ENCODE data around the gene AHCYL2. TPM values are rescaled to one million over a fixed set of nuclear protein-coding genes. Genes with fewer than 3 reads are reported as not detected.

The AHCYL2 gene
- polyA plus RNA-seq, 3 donors, result 10.7 to 14.6 (median 12.1) TPM

DNA sequence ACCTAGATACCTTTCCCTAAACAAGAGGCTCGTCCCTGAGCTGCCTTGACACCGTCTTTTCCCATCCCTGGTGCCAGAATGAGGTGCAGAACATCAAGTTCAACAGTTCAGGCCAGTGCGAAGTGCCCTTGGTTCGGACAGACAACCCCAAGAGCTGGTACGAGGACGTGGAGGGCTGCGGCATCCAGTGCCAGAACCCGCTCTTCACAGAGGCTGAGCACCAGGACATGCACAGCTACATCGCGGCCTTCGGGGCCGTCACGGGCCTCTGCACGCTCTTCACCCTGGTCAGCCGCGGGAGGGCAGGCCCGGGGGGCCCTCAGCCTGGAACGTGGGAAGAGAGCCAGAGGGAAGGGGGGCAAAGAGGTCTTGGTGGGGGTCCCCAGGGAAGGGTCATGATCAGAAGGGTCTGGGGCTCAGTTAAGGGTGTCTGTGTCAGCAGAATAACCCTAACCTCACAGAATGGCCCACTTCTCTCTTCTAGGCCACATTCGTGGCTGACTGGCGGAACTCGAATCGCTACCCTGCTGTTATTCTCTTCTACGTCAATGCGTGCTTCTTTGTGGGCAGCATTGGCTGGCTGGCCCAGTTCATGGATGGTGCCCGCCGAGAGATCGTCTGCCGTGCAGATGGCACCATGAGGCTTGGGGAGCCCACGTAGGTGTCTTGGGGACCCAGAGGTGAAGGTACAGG, 19.6 kb upstream of the AHCYL2 start:
- Histone ChIP-seq H3K36me3 (replicated peaks in 1 of 2; ENCODE audit: control insufficient read depth in 1 of 2, insufficient read depth in 2 of 2, low read length in 2 of 2) (no peaks in the 10 kb centered on the region), H3K4me1 (ENCODE audit: control insufficient read depth in 1 of 2, insufficient read depth in 2 of 2, low read length in 2 of 2) (peaks cover 9% of the 10 kb centered on the region in 2 donors), H4K20me1 (ENCODE audit: insufficient read depth, low read length) (no peaks in the 10 kb centered on the region), H3K9me3 (replicated peaks in 1 of 2; ENCODE audit: control insufficient read depth in 1 of 2, insufficient read depth in 1 of 2, low read length in 2 of 2) (no peaks in the 10 kb centered on the region), H3K4me3 (replicated peaks in 1 of 3; ENCODE audit: low read depth in 2 of 3, low read length in 3 of 3) (no peak overlapping the region), H3K79me2 (ENCODE audit: insufficient read depth, low read length) (no peaks in the 10 kb centered on the region), H3K27me3 (ENCODE audit: control insufficient read depth in 2 of 2, insufficient read depth in 2 of 2, low read length in 2 of 2) (no peaks in the 10 kb centered on the region), H3K9ac (ENCODE audit: insufficient read depth, low read length, poor library complexity, severe bottlenecking) (no peak overlapping the region), H3K27ac (ENCODE audit: low read depth in 1 of 2, low read length in 2 of 2) (no peak overlapping the region), H3K4me2 (replicated peaks; ENCODE audit: extremely low read depth, low read length, poor library complexity, severe bottlenecking) (no peak overlapping the region), H2AFZ (ENCODE audit: insufficient read depth, low read depth, low read length, poor library complexity, severe bottlenecking) (no peak overlapping the region)
- no peak overlapping the region for H3K27ac Mint-ChIP-seq
- no peak for DNase-seq
- H3K36me3 Mint-ChIP-seq, result no peaks in the 10 kb centered on the region
- intact Hi-C loops (cut with micrococcal nuclease), result loop anchor here in 1 of 2 donors (5.0 kb wide), 1 partner anchor 38 kb away; no protein-coding TSS in a partner anchor
- H3K27me3 Mint-ChIP-seq (ENCODE audit: low read depth in 3 of 3), result peaks cover 0 to 9% (median 3%) of the 10 kb centered on the region in 3 donors
- H3K4me1 Mint-ChIP-seq, result peaks cover 13% of the 10 kb centered on the region
- TF ChIP-seq CTCF (IDR thresholded peaks at IDR 0.05), result no peak
- peaks cover 0 to 2% (median 0%) of the 10 kb centered on the region in 7 donors for H3K9me3 Mint-ChIP-seq
- no peak overlapping the region for H3K4me3 Mint-ChIP-seq
- WGBS (ENCODE audit: insufficient coverage), result 91% methylated on average over 16 of the region's 29 CpGs

- H3K9me3 ChIP-seq (replicated peaks in 1 of 2; ENCODE audit: control insufficient read depth in 1 of 2, insufficient read depth in 1 of 2, low read length in 2 of 2), result no peaks in the 10 kb centered on the region
- H2AFZ ChIP-seq (ENCODE audit: insufficient read depth, low read depth, low read length, poor library complexity, severe bottlenecking), result no peak overlapping the region
- no peaks in the 10 kb centered on the region for H3K79me2 ChIP-seq (ENCODE audit: insufficient read depth, low read length)
- no peak overlapping the region for H3K27ac ChIP-seq (ENCODE audit: low read depth in 1 of 2, low read length in 2 of 2)
- H3K4me1 ChIP-seq (ENCODE audit: control insufficient read depth in 1 of 2, insufficient read depth in 2 of 2, low read length in 2 of 2), result peaks cover 9% of the 10 kb centered on the region in 2 donors
- 67% methylated on average over 8 of the region's 18 CpGs for WGBS (ENCODE audit: insufficient coverage)
- no peak for DNase-seq
- H3K4me3 ChIP-seq (replicated peaks in 1 of 3; ENCODE audit: low read depth in 2 of 3, low read length in 3 of 3), result no peak overlapping the region
- H4K20me1 ChIP-seq (ENCODE audit: insufficient read depth, low read length), result no peaks in the 10 kb centered on the region
- Mint-ChIP-seq H3K4me1 (peaks cover 14% of the 10 kb centered on the region), H3K27me3 (ENCODE audit: low read depth in 3 of 3) (peaks cover 0 to 9% (median 3%) of the 10 kb centered on the region in 3 donors), H3K36me3 (no peaks in the 10 kb centered on the region), H3K4me3 (no peak overlapping the region), H3K27ac (no peak overlapping the region), H3K9me3 (peaks cover 0 to 2% (median 0%) of the 10 kb centered on the region in 7 donors)
- TF ChIP-seq CTCF (IDR thresholded peaks at IDR 0.05), result no peak
- no peaks in the 10 kb centered on the region for H3K27me3 ChIP-seq (ENCODE audit: control insufficient read depth in 2 of 2, insufficient read depth in 2 of 2, low read length in 2 of 2)
- H3K9ac ChIP-seq (ENCODE audit: insufficient read depth, low read length, poor library complexity, severe bottlenecking), result no peak overlapping the region
- intact Hi-C loops (cut with micrococcal nuclease), result loop anchor here in 1 of 2 donors (5.0 kb wide), 1 partner anchor 39 kb away; no protein-coding TSS in a partner anchor
- no peak overlapping the region for H3K4me2 ChIP-seq (replicated peaks; ENCODE audit: extremely low read depth, low read length, poor library complexity, severe bottlenecking)
- H3K36me3 ChIP-seq (replicated peaks in 1 of 2; ENCODE audit: control insufficient read depth in 1 of 2, insufficient read depth in 2 of 2, low read length in 2 of 2), result no peaks in the 10 kb centered on the region
Observed at GRCh38 chr7:129205987-129206785, 18.6 kb upstream of the AHCYL2 start.
